ENCODE data around the gene AKT1. TPM values are rescaled to one million over a fixed set of nuclear protein-coding genes. Genes with fewer than 3 reads are reported as not detected.

AKT1 gene
- polyA plus RNA-seq, 4 donors, result 72.4 to 95.9 (median 82.7) TPM

- Histone ChIP-seq H3K4me1 (ENCODE audit: control insufficient read depth in 3 of 3, insufficient read depth in 2 of 3, low read depth in 1 of 3, low read length in 2 of 3) (no peaks in the 10 kb centered on the region), H3K4me3 (ENCODE audit: low read depth in 1 of 3, low read length in 3 of 3) (no peak overlapping the region), H3K36me3 (ENCODE audit: control insufficient read depth in 3 of 3, insufficient read depth in 2 of 3, low read depth in 1 of 3, low read length in 3 of 3) (peaks cover 0 to 90% (median 3%) of the 10 kb centered on the region in 3 donors), H3K27ac (ENCODE audit: low read depth in 1 of 3, low read length in 2 of 3) (no peak overlapping the region), H3K27me3 (ENCODE audit: control insufficient read depth in 3 of 3, insufficient read depth in 3 of 3, low read length in 3 of 3) (no peaks in the 10 kb centered on the region), H3K9me3 (ENCODE audit: control insufficient read depth in 2 of 2, insufficient read depth in 1 of 2, low read depth in 1 of 2, low read length in 1 of 2) (no peaks in the 10 kb centered on the region)
- no peak for FAIRE-seq
- DNase-seq, result no peak
- 83 to 84% (median 84%) methylated on average over 28 to 30 of the region's 30 CpGs for WGBS, 3 donors
Observed at GRCh38 chr14:104786726-104787675, 8.5 kb downstream of the AKT1 start.

GRCh38 chr14:104786091-104786586 is 9.4 kb downstream of the AKT1 start:
- WGBS, 3 donors, result 58 to 60% (median 59%) methylated on average over 11 to 13 of the region's 14 CpGs
- Histone ChIP-seq H3K27me3 (ENCODE audit: control insufficient read depth in 3 of 3, insufficient read depth in 3 of 3, low read length in 3 of 3) (no peaks in the 10 kb centered on the region), H3K9me3 (ENCODE audit: control insufficient read depth in 2 of 2, insufficient read depth in 1 of 2, low read depth in 1 of 2, low read length in 1 of 2) (no peaks in the 10 kb centered on the region), H3K4me1 (ENCODE audit: control insufficient read depth in 3 of 3, insufficient read depth in 2 of 3, low read depth in 1 of 3, low read length in 2 of 3) (no peaks in the 10 kb centered on the region), H3K36me3 (ENCODE audit: control insufficient read depth in 3 of 3, insufficient read depth in 2 of 3, low read depth in 1 of 3, low read length in 3 of 3) (peaks cover 0 to 89% (median under 1%) of the 10 kb centered on the region in 3 donors), H3K4me3 (ENCODE audit: low read depth in 1 of 3, low read length in 3 of 3) (no peak overlapping the region), H3K27ac (ENCODE audit: low read depth in 1 of 3, low read length in 2 of 3) (no peak overlapping the region)
- FAIRE-seq (no peak), DNase-seq (no peak)

DNA sequence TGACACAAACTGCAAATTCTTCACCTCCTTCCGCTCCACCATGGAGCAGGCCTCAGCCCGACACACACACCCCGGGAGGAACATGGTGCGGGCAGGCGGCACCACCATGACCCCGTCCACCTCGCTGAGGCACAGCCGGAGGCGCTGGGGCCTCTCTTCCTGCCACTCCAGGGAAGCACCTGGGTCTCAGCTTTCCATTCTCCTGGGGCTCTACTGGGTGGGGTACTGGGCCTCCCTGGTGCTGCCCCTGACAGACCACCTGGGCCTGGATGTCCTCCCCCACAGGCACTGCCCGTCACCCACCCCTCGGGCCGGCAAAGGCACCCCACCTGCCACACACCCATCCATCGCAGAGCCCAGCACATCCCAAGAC is 9.9 kb downstream of the AKT1 start:
- H3K4me1 ChIP-seq (ENCODE audit: control insufficient read depth in 3 of 3, insufficient read depth in 2 of 3, low read depth in 1 of 3, low read length in 2 of 3), result no peaks in the 10 kb centered on the region
- H3K27ac ChIP-seq (ENCODE audit: low read depth in 1 of 3, low read length in 2 of 3), result no peak overlapping the region

GRCh38 chr14:104784846-104785707 is 10.5 kb downstream of the AKT1 start:
- DNase-seq (no peak), FAIRE-seq (no peak)
- H3K27ac ChIP-seq (ENCODE audit: low read depth in 1 of 3, low read length in 2 of 3), result no peak overlapping the region
- H3K4me3 ChIP-seq (ENCODE audit: low read depth in 1 of 3, low read length in 3 of 3), result no peak overlapping the region
- WGBS, 3 donors, result 79 to 83% (median 82%) methylated on average over 31 to 36 of the region's 36 CpGs
- H3K9me3 ChIP-seq (ENCODE audit: control insufficient read depth in 2 of 2, insufficient read depth in 1 of 2, low read depth in 1 of 2, low read length in 1 of 2), result no peaks in the 10 kb centered on the region
- no peaks in the 10 kb centered on the region for H3K4me1 ChIP-seq (ENCODE audit: control insufficient read depth in 3 of 3, insufficient read depth in 2 of 3, low read depth in 1 of 3, low read length in 2 of 3)
- H3K36me3 ChIP-seq (ENCODE audit: control insufficient read depth in 3 of 3, insufficient read depth in 2 of 3, low read depth in 1 of 3, low read length in 3 of 3), result peaks cover 2 to 90% (median 5%) of the 10 kb centered on the region in 3 donors
- H3K27me3 ChIP-seq (ENCODE audit: control insufficient read depth in 3 of 3, insufficient read depth in 3 of 3, low read length in 3 of 3), result no peaks in the 10 kb centered on the region

More for the DNA sequence above, 9.9 kb downstream of the AKT1 start:
- Histone ChIP-seq H3K4me3 (ENCODE audit: low read depth in 1 of 3, low read length in 3 of 3) (no peak overlapping the region), H3K9me3 (ENCODE audit: control insufficient read depth in 2 of 2, insufficient read depth in 1 of 2, low read depth in 1 of 2, low read length in 1 of 2) (no peaks in the 10 kb centered on the region), H3K36me3 (ENCODE audit: control insufficient read depth in 3 of 3, insufficient read depth in 2 of 3, low read depth in 1 of 3, low read length in 3 of 3) (peaks cover 0 to 89% (median 1%) of the 10 kb centered on the region in 3 donors), H3K27me3 (ENCODE audit: control insufficient read depth in 3 of 3, insufficient read depth in 3 of 3, low read length in 3 of 3) (no peaks in the 10 kb centered on the region)
- WGBS, 3 donors, result 87 to 94% (median 93%) methylated on average over 13 of the region's 13 CpGs
- no peak for FAIRE-seq
- DNase-seq, result no peak

DNA sequence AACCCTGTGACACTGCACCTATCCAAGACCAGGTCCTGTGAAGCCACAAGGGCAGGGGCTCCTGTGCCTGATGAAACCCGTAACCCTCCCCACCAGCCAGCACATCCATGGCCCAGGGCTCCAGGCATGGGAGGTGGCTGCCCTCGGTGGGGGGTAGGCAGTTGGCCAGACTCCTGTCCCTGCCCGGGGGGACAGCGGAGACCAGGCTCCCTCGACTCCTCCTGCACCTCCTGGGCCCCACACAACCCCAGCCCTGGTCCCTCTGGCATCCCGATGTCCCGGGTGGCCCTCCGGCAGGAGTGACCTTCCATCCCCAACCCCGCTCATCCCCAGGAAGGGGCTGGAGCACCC is 11.4 kb downstream of the AKT1 start:
- Histone ChIP-seq H3K27ac (ENCODE audit: low read depth in 1 of 3, low read length in 2 of 3) (no peak overlapping the region), H3K4me1 (ENCODE audit: control insufficient read depth in 3 of 3, insufficient read depth in 2 of 3, low read depth in 1 of 3, low read length in 2 of 3) (no peaks in the 10 kb centered on the region), H3K27me3 (ENCODE audit: control insufficient read depth in 3 of 3, insufficient read depth in 3 of 3, low read length in 3 of 3) (no peaks in the 10 kb centered on the region), H3K36me3 (ENCODE audit: control insufficient read depth in 3 of 3, insufficient read depth in 2 of 3, low read depth in 1 of 3, low read length in 3 of 3) (peaks cover 2 to 90% (median 6%) of the 10 kb centered on the region in 3 donors), H3K4me3 (ENCODE audit: low read depth in 1 of 3, low read length in 3 of 3) (no peak overlapping the region), H3K9me3 (ENCODE audit: control insufficient read depth in 2 of 2, insufficient read depth in 1 of 2, low read depth in 1 of 2, low read length in 1 of 2) (no peaks in the 10 kb centered on the region)
- 89 to 90% (median 90%) methylated on average over 9 of the region's 9 CpGs for WGBS, 3 donors
- DNase-seq (no peak), FAIRE-seq (no peak)

DNA sequence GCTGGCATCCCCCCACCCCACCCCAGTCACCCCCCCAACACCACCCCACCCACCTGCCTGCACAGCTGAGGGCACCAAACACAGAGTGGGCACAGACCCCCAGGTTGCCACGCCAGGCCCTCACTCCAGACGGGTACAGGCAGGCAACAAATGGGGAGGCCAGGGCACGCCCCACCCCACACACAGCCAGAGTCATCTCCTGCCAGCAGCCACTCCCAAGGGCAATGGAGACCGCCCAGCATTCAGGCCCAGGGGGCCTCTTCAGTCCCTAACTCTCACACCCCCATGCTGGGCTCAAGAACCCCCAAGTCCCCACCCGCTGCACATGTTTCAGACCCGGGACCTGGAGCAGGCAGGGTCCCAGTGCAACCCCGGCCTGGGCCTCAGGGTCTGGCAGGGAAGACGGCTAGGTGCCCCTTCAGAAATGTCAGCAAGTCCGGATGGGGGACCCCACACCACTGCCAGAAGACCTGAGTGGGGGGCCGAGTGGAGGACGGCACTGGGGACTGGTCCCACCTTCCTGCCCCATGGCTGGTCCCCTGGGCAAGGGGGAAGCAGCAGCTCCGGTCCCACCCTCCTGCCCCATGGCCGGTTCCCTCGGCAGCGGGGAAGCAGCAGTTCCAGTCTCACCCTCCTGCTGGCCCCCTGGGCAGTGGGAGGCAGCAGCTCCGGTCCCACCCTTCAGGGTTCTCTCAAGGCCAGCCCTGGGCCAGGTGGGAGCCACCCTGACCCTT is 11.9 kb downstream of the AKT1 start:
- Histone ChIP-seq H3K4me1 (ENCODE audit: control insufficient read depth in 3 of 3, insufficient read depth in 2 of 3, low read depth in 1 of 3, low read length in 2 of 3) (no peaks in the 10 kb centered on the region), H3K27me3 (ENCODE audit: control insufficient read depth in 3 of 3, insufficient read depth in 3 of 3, low read length in 3 of 3) (no peaks in the 10 kb centered on the region), H3K27ac (ENCODE audit: low read depth in 1 of 3, low read length in 2 of 3) (no peak overlapping the region), H3K4me3 (ENCODE audit: low read depth in 1 of 3, low read length in 3 of 3) (no peak overlapping the region), H3K9me3 (ENCODE audit: control insufficient read depth in 2 of 2, insufficient read depth in 1 of 2, low read depth in 1 of 2, low read length in 1 of 2) (no peaks in the 10 kb centered on the region), H3K36me3 (ENCODE audit: control insufficient read depth in 3 of 3, insufficient read depth in 2 of 3, low read depth in 1 of 3, low read length in 3 of 3) (peaks cover 2 to 90% (median 8%) of the 10 kb centered on the region in 3 donors)
- DNase-seq, result no peak
- FAIRE-seq, result no peak
- 89 to 92% (median 90%) methylated on average over 15 to 16 of the region's 16 CpGs for WGBS, 3 donors

GRCh38 chr14:104782808-104783139 is 12.8 kb downstream of the AKT1 start:
- Histone ChIP-seq H3K9me3 (ENCODE audit: control insufficient read depth in 2 of 2, insufficient read depth in 1 of 2, low read depth in 1 of 2, low read length in 1 of 2) (no peaks in the 10 kb centered on the region), H3K4me1 (ENCODE audit: control insufficient read depth in 3 of 3, insufficient read depth in 2 of 3, low read depth in 1 of 3, low read length in 2 of 3) (no peaks in the 10 kb centered on the region), H3K4me3 (ENCODE audit: low read depth in 1 of 3, low read length in 3 of 3) (no peak overlapping the region), H3K27ac (ENCODE audit: low read depth in 1 of 3, low read length in 2 of 3) (no peak overlapping the region), H3K36me3 (ENCODE audit: control insufficient read depth in 3 of 3, insufficient read depth in 2 of 3, low read depth in 1 of 3, low read length in 3 of 3) (peaks cover 2 to 90% (median 8%) of the 10 kb centered on the region in 3 donors), H3K27me3 (ENCODE audit: control insufficient read depth in 3 of 3, insufficient read depth in 3 of 3, low read length in 3 of 3) (no peaks in the 10 kb centered on the region)
- WGBS, 3 donors, result 79 to 86% (median 86%) methylated on average over 13 of the region's 13 CpGs
- FAIRE-seq, result no peak
- DNase-seq, result no peak

All from small intestine (tissue), 7 donors.